ENCODE results near the gene PCK1.

Gene PCK1

GRCh38 chr20:57545927-57546662, 14.8 kb upstream of the PCK1 start:
- H3K27me3 Mint-ChIP-seq: peaks cover 18 to 34% of the 10 kb centered on the region in 2 donors
- H3K36me3 Mint-ChIP-seq: no peaks in the 10 kb centered on the region

GRCh38 chr20:57546956-57547649, 13.8 kb upstream of the PCK1 start:
- H3K4me1 Mint-ChIP-seq: no peaks in the 10 kb centered on the region
- no peaks in the 10 kb centered on the region for H3K36me3 Mint-ChIP-seq
- no peak for DNase-seq
- ATAC-seq (replicated peaks): no peak
- H3K27me3 Mint-ChIP-seq: peaks cover 23 to 34% of the 10 kb centered on the region in 2 donors
- no peaks in the 10 kb centered on the region for H3K9me3 Mint-ChIP-seq
- H3K27ac Mint-ChIP-seq: no peak overlapping the region
- H3K4me3 Mint-ChIP-seq: no peak overlapping the region

More at GRCh38 chr20:57545927-57546662, 14.8 kb upstream of the PCK1 start:
- Mint-ChIP-seq H3K27ac (no peak overlapping the region), H3K9me3 (no peaks in the 10 kb centered on the region), H3K4me1 (no peaks in the 10 kb centered on the region), H3K4me3 (no peak overlapping the region)
- ATAC-seq (replicated peaks) (no peak), DNase-seq (no peak)

GRCh38 chr20:57548177-57549058, 12.5 kb upstream of the PCK1 start:
- DNase-seq: no peak
- Mint-ChIP-seq H3K36me3 (no peaks in the 10 kb centered on the region), H3K4me1 (no peaks in the 10 kb centered on the region), H3K27ac (no peak overlapping the region), H3K27me3 (peaks cover 19 to 34% of the 10 kb centered on the region in 2 donors), H3K9me3 (no peaks in the 10 kb centered on the region), H3K4me3 (no peak overlapping the region)
- ATAC-seq (replicated peaks): no peak

GRCh38 chr20:57552471-57552870, 8.4 kb upstream of the PCK1 start:
- Mint-ChIP-seq H3K36me3 (no peaks in the 10 kb centered on the region), H3K4me1 (no peaks in the 10 kb centered on the region), H3K4me3 (no peak overlapping the region), H3K27ac (no peak overlapping the region), H3K9me3 (no peaks in the 10 kb centered on the region), H3K27me3 (peaks cover 25 to 52% of the 10 kb centered on the region in 2 donors)
- DNase-seq: no peak
- ATAC-seq (replicated peaks): no peak

GRCh38 chr20:57553376-57554018, 7.4 kb upstream of the PCK1 start:
- no peak for DNase-seq
- Mint-ChIP-seq H3K27ac (no peak overlapping the region), H3K36me3 (no peaks in the 10 kb centered on the region), H3K4me3 (no peak overlapping the region), H3K4me1 (no peaks in the 10 kb centered on the region), H3K9me3 (no peaks in the 10 kb centered on the region), H3K27me3 (peaks cover 21 to 46% of the 10 kb centered on the region in 2 donors)
- no peak for ATAC-seq (replicated peaks)

- Mint-ChIP-seq H3K36me3 (no peaks in the 10 kb centered on the region), H3K4me3 (no peak overlapping the region), H3K27ac (no peak overlapping the region), H3K4me1 (no peaks in the 10 kb centered on the region), H3K9me3 (no peaks in the 10 kb centered on the region), H3K27me3 (peaks cover 32 to 51% of the 10 kb centered on the region in 2 donors)
- ATAC-seq (replicated peaks): no peak
- no peak for DNase-seq
Observed at GRCh38 chr20:57555457-57556184, 5.3 kb upstream of the PCK1 start.

- Mint-ChIP-seq H3K27me3 (peaks cover 28 to 51% of the 10 kb centered on the region in 2 donors), H3K4me3 (no peak overlapping the region), H3K27ac (no peak overlapping the region), H3K9me3 (no peaks in the 10 kb centered on the region), H3K4me1 (no peaks in the 10 kb centered on the region), H3K36me3 (no peaks in the 10 kb centered on the region)
- ATAC-seq (replicated peaks): no peak
- no peak for DNase-seq
Observed at GRCh38 chr20:57556980-57557274, 4.0 kb upstream of the PCK1 start.

GRCh38 chr20:57557926-57558613, 2.8 kb upstream of the PCK1 start:
- DNase-seq (no peak), ATAC-seq (replicated peaks) (no peak)
- peaks cover 30 to 51% of the 10 kb centered on the region in 2 donors for H3K27me3 Mint-ChIP-seq
- no peak overlapping the region for H3K27ac Mint-ChIP-seq
- no peaks in the 10 kb centered on the region for H3K9me3 Mint-ChIP-seq
- no peaks in the 10 kb centered on the region for H3K36me3 Mint-ChIP-seq
- H3K4me3 Mint-ChIP-seq: no peak overlapping the region
- no peaks in the 10 kb centered on the region for H3K4me1 Mint-ChIP-seq

GRCh38 chr20:57558614-57559288, 2.2 kb upstream of the PCK1 start:
- DNase-seq (no peak), ATAC-seq (replicated peaks) (no peak)
- H3K27me3 Mint-ChIP-seq: peaks cover 30 to 54% of the 10 kb centered on the region in 2 donors
- H3K9me3 Mint-ChIP-seq: no peaks in the 10 kb centered on the region
- H3K36me3 Mint-ChIP-seq: no peaks in the 10 kb centered on the region
- H3K27ac Mint-ChIP-seq: no peak overlapping the region
- H3K4me1 Mint-ChIP-seq: no peaks in the 10 kb centered on the region
- H3K4me3 Mint-ChIP-seq: no peak overlapping the region

- H3K27me3 Mint-ChIP-seq: peaks cover 27 to 53% of the 10 kb centered on the region in 2 donors
- no peak overlapping the region for H3K4me3 Mint-ChIP-seq
- ATAC-seq (replicated peaks) (no peak), DNase-seq (no peak)
- H3K4me1 Mint-ChIP-seq: no peaks in the 10 kb centered on the region
- no peaks in the 10 kb centered on the region for H3K9me3 Mint-ChIP-seq
- H3K27ac Mint-ChIP-seq: no peak overlapping the region
- no peaks in the 10 kb centered on the region for H3K36me3 Mint-ChIP-seq
Observed at GRCh38 chr20:57559289-57559634, 1.6 kb upstream of the PCK1 start.

GRCh38 chr20:57559658-57560553, 1.0 kb upstream of the PCK1 start:
- H3K27me3 Mint-ChIP-seq: peaks cover 31 to 51% of the 10 kb centered on the region in 2 donors
- no peaks in the 10 kb centered on the region for H3K4me1 Mint-ChIP-seq
- H3K36me3 Mint-ChIP-seq: no peaks in the 10 kb centered on the region
- no peak for ATAC-seq (replicated peaks)
- no peak for DNase-seq
- H3K9me3 Mint-ChIP-seq: no peaks in the 10 kb centered on the region
- no peak overlapping the region for H3K27ac Mint-ChIP-seq
- no peak overlapping the region for H3K4me3 Mint-ChIP-seq

Data from stimulated activated naive B cell treated with anti-CD40 and anti-IgM and Interleukin-4, amounts not matched to agents 10 μg/mL and 1 μg/mL and 100 μg/mL, for 72 hours (primary cell).